GM21367 (cell line): ENCODE results near the gene BTBD3.

Experiments used
- ATAC-seq: cut with Tn5 transposase; IDR thresholded peaks from one replicate; pipeline ENCODE4 v1.9.1; 2021; ENCODE audit not compliant: unreplicated experiment

The BTBD3 gene

DNA sequence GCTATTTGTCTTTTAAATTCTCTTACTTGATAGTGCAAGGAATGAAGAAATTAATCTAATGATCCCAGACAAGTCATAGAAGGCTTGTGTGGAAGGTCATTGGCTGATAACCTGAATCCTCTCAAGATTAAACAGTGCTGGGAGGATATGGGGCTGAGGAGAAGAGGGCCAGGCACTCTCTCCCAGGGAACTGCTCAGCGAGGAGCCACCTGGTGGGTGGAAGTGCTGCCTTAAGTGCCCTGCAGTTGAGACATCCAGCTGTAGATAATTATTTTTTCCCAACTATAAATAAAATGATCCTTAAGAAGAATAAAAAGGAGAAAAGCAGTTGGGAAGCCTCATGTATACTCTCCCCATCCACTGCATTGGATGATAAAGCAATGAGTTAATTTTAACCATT is 47.9 kb downstream of the BTBD3 start:
- no peak for ATAC-seq

DNA sequence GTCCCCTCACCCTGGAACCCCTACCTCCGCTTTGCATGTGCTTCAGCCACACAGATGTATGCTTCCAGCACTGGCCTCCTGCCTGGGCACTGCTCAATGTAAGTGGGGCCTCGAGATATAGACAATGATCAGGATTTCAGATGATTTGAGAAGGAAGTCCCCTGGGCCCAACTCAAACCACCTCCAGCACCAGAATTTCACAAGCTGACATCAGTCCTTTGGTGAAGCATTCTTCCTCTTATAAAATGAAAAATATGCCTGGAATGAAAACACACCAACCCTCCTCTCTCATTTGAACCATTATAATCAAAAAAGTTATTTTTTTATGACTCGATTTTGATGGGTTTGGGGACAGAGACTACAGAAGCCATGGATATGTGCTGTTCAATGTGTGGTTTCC is 48.5 kb downstream of the BTBD3 start:
- ATAC-seq = no peak

DNA sequence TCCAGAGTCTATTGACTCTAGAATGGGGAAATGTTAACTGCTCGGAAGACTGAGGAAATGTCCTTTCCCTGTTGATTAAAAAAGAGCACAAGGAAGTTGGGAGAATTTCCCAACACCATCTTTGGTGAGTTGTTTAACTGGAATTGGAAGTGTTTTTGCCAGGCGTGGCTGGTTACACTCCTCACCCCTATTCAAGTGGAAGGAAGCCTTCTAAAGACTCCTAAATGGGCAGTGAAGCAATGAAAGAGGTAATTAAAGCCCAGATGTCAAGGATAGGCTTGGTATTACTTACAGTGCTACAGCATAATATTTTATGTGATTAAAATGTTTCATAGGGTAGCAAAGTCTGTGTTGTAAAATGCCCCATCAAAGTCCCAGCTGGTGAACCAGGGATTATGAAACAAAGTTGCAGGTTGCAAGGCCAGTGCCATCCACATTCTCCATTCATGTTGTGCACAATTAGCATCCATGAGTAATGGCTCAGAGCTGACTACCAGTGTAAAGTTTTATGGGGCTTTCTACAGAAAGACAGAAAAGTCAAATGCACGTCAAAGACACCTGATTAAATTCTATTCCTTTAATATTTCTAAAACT is 52.6 kb downstream of the BTBD3 start:
- no peak for ATAC-seq

DNA sequence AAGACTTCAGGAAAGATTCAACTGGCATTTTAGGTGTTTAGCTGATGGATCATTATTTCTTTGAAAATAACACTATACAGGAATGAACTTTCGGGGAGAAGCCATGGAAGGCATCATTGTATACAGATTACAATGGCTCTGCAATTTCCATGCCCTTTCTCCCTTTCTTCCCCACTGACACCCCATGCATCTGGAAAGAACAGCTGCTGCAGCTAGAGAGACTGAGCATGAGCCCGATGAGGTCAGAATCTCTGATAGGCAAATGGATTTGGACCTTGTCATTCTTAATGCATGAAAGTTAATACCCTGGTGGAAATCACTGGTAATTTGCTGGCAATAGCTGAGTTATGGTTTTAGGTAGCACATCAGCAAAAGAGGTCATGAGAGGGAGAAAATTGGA is 54.8 kb downstream of the BTBD3 start:
- ATAC-seq = no peak
